ENCODE results near the gene IQCN.
A peak's percentile ranks its signal among the peaks of the same experiment; 100 is the strongest.

Gene IQCN

DNA sequence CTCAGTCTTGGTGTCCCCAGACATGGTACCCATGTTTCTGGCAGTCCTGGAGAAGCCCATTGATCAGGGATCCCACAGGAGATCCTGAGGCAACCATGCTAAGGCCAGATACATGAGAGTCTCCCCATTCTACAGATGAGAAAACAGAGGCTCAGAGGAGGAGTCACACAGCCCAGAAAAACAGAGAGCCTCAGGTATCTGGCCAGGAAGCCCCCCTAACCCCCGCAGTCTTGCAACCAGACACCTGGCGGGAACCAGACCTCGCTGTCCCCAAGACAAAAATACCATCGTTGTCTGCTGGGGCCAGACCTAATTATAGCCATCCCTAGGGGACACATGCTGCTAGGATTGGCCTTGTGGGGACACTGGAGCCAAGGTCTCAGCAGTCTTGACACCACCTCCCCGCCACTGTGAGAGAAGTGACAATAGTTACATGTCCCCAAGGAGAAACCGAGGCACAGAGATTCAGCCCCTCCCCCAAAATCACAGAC is 46.4 kb downstream of the IQCN start:
- Histone ChIP-seq H3K4me1 (ENCODE audit: insufficient read depth, insufficient read length) (peaks cover 25% of the 10 kb centered on the region), H3K9me3 (ENCODE audit: insufficient read depth, low read length) (no peaks in the 10 kb centered on the region), H3K36me3 (ENCODE audit: insufficient read depth, insufficient read length, low read length) (no peaks in the 10 kb centered on the region), H3K4me3 (ENCODE audit: insufficient read length, low read depth) (no peak overlapping the region), H3K9ac (ENCODE audit: insufficient read length, low read depth) (no peak overlapping the region), H3K27me3 (ENCODE audit: insufficient read depth, insufficient read length) (peaks cover 38% of the 10 kb centered on the region)
- TF ChIP-seq YY1 (IDR thresholded peaks at IDR 0.05; ENCODE audit: insufficient read depth, insufficient read length), result no peak
- no peak for TF ChIP-seq SUZ12 (IDR thresholded peaks at IDR 0.05; ENCODE audit: extremely low read depth, insufficient read depth, insufficient read length)
- no peak for TF ChIP-seq ZNF274 (IDR thresholded peaks at IDR 0.05; ENCODE audit: low read depth, low read length)
- no peak for DNase-seq (ENCODE audit: low read depth, low spot score)

- Histone ChIP-seq H3K9me3 (ENCODE audit: insufficient read depth, low read length) (no peaks in the 10 kb centered on the region), H3K4me1 (ENCODE audit: insufficient read depth, insufficient read length) (peaks cover 22% of the 10 kb centered on the region)
Measured at GRCh38 chr19:18226956-18227780, 47.1 kb downstream of the IQCN start.

DNA sequence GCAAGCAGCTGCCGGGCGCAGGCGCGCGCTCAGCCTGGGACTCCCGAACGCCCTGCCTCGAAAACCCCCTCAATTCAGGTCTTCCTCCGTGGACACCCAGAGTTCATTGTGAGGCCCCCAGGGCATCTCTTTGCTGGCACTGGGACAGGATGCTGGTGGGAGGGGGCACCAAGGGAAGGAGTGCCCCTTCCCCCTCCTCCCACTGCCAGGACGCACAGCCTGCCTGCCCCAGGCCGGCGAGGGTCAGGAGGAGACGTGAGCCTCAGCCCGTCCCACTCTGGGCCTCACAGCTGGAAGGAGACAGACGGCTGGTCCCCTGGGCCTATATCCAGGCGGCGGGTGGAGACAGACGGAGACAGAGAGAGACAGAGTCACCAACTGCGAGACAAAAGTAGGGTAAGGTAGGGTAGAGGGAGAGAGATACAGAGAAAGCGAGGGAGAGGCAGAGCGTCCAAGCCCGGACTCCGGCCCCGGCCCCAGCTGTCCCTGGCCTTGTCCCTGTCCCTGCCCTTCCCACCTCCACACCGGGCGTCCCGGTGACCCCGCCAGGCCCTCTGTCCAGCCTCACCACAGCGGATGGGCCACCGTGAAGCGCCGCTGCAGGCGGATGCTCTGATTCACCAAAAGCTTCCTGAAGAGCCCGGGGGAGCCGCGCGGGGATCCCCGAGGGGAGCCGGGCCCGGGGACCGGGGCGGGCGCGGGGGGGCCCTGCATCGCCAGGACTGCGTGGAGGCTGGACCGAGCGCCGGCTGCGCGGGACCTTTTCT is 48.4 kb downstream of the IQCN start, which contains the start of gene PDE4C:
Gene PDE4C, minus strand, starts transcription at position 737 of the 767 bp plus-strand sequence. Its CDS starts 23 bp downstream, at position 714.
- H3K36me3 ChIP-seq (ENCODE audit: insufficient read depth, insufficient read length, low read length), result no peaks in the 10 kb centered on the region
- DNase-seq (ENCODE audit: low read depth, low spot score), result no peak
- peaks cover 14% of the 10 kb centered on the region for H3K4me1 ChIP-seq (ENCODE audit: insufficient read depth, insufficient read length)
- no peaks in the 10 kb centered on the region for H3K9me3 ChIP-seq (ENCODE audit: insufficient read depth, low read length)
- peak within 1 kb of the TSS; percentile 90 for H3K9ac ChIP-seq (ENCODE audit: insufficient read length, low read depth)
- peak within 1 kb of the TSS; percentile 95 for H3K4me3 ChIP-seq (ENCODE audit: insufficient read length, low read depth)
- H3K27me3 ChIP-seq (ENCODE audit: insufficient read depth, insufficient read length), result peaks cover 38% of the 10 kb centered on the region
- TF ChIP-seq YY1 (IDR thresholded peaks at IDR 0.05; ENCODE audit: insufficient read depth, insufficient read length), result no peak
- TF ChIP-seq SUZ12 (IDR thresholded peaks at IDR 0.05; ENCODE audit: extremely low read depth, insufficient read depth, insufficient read length), result no peak
- no peak for TF ChIP-seq ZNF274 (IDR thresholded peaks at IDR 0.05; ENCODE audit: low read depth, low read length)

More at GRCh38 chr19:18226956-18227780, 47.1 kb downstream of the IQCN start:
- no peak overlapping the region for H3K4me3 ChIP-seq (ENCODE audit: insufficient read length, low read depth)
- no peak overlapping the region for H3K9ac ChIP-seq (ENCODE audit: insufficient read length, low read depth)
- no peaks in the 10 kb centered on the region for H3K36me3 ChIP-seq (ENCODE audit: insufficient read depth, insufficient read length, low read length)
- TF ChIP-seq YY1 (IDR thresholded peaks at IDR 0.05; ENCODE audit: insufficient read depth, insufficient read length) (no peak), SUZ12 (IDR thresholded peaks at IDR 0.05; ENCODE audit: extremely low read depth, insufficient read depth, insufficient read length) (no peak), ZNF274 (IDR thresholded peaks at IDR 0.05; ENCODE audit: low read depth, low read length) (no peak)
- peaks cover 38% of the 10 kb centered on the region for H3K27me3 ChIP-seq (ENCODE audit: insufficient read depth, insufficient read length)
- no peak for DNase-seq (ENCODE audit: low read depth, low spot score)

DNA sequence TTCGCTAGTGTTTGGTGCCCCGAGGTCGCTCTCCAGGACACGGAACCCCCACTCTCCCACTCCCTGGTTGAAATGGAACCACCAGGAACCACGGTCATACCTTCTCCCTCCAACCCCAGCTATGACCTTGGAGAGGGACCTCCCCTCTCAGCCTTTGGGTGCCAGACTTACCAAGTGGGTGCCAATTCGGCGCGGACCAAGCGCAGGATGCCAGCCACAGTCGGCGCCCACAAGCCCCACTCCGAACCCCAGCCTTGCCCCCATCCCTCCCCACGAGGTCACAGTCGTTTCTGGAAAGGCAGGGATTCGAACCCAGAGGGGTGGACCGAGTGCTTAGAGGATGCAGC is 48.9 kb downstream of the IQCN start:
- peaks cover 15% of the 10 kb centered on the region for H3K4me1 ChIP-seq (ENCODE audit: insufficient read depth, insufficient read length)
- H3K9ac ChIP-seq (ENCODE audit: insufficient read length, low read depth), result peak overlapping the region; percentile 90
- TF ChIP-seq ZNF274 (IDR thresholded peaks at IDR 0.05; ENCODE audit: low read depth, low read length) (no peak), YY1 (IDR thresholded peaks at IDR 0.05; ENCODE audit: insufficient read depth, insufficient read length) (no peak), SUZ12 (IDR thresholded peaks at IDR 0.05; ENCODE audit: extremely low read depth, insufficient read depth, insufficient read length) (no peak)
- H3K9me3 ChIP-seq (ENCODE audit: insufficient read depth, low read length), result no peaks in the 10 kb centered on the region
- H3K4me3 ChIP-seq (ENCODE audit: insufficient read length, low read depth), result peak overlapping the region; percentile 95
- DNase-seq (ENCODE audit: low read depth, low spot score), result no peak
- H3K36me3 ChIP-seq (ENCODE audit: insufficient read depth, insufficient read length, low read length), result no peaks in the 10 kb centered on the region
- H3K27me3 ChIP-seq (ENCODE audit: insufficient read depth, insufficient read length), result peaks cover 38% of the 10 kb centered on the region

- Histone ChIP-seq H3K9ac (ENCODE audit: insufficient read length, low read depth) (peak overlapping the region; percentile 98), H3K4me1 (ENCODE audit: insufficient read depth, insufficient read length) (peaks cover 20% of the 10 kb centered on the region), H3K36me3 (ENCODE audit: insufficient read depth, insufficient read length, low read length) (no peaks in the 10 kb centered on the region), H3K4me3 (ENCODE audit: insufficient read length, low read depth) (peak overlapping the region; percentile 95), H3K9me3 (ENCODE audit: insufficient read depth, low read length) (no peaks in the 10 kb centered on the region), H3K27me3 (ENCODE audit: insufficient read depth, insufficient read length) (peaks cover 38% of the 10 kb centered on the region)
- TF ChIP-seq YY1 (IDR thresholded peaks at IDR 0.05; ENCODE audit: insufficient read depth, insufficient read length) (no peak), SUZ12 (IDR thresholded peaks at IDR 0.05; ENCODE audit: extremely low read depth, insufficient read depth, insufficient read length) (no peak), ZNF274 (IDR thresholded peaks at IDR 0.05; ENCODE audit: low read depth, low read length) (no peak)
- DNase-seq (ENCODE audit: low read depth, low spot score), result peak; percentile 100
Measured at GRCh38 chr19:18224525-18225354, 49.5 kb downstream of the IQCN start.

- peaks cover 22% of the 10 kb centered on the region for H3K4me1 ChIP-seq (ENCODE audit: insufficient read depth, insufficient read length)
- no peaks in the 10 kb centered on the region for H3K9me3 ChIP-seq (ENCODE audit: insufficient read depth, low read length)
- peak overlapping the region; percentile 98 for H3K9ac ChIP-seq (ENCODE audit: insufficient read length, low read depth)
- H3K36me3 ChIP-seq (ENCODE audit: insufficient read depth, insufficient read length, low read length), result no peaks in the 10 kb centered on the region
- H3K27me3 ChIP-seq (ENCODE audit: insufficient read depth, insufficient read length), result peaks cover 38% of the 10 kb centered on the region
- TF ChIP-seq ZNF274 (IDR thresholded peaks at IDR 0.05; ENCODE audit: low read depth, low read length), result no peak
- TF ChIP-seq SUZ12 (IDR thresholded peaks at IDR 0.05; ENCODE audit: extremely low read depth, insufficient read depth, insufficient read length), result no peak
- TF ChIP-seq YY1 (IDR thresholded peaks at IDR 0.05; ENCODE audit: insufficient read depth, insufficient read length), result no peak
- peak overlapping the region; percentile 95 for H3K4me3 ChIP-seq (ENCODE audit: insufficient read length, low read depth)
- peak; percentile 78 for DNase-seq (ENCODE audit: low read depth, low spot score)
Measured at GRCh38 chr19:18223860-18224524, 50.3 kb downstream of the IQCN start.

Measured in NT2/D1 (cell line).